Measurements from ENCODE around the gene HLA-DOB.
"Not testable (repeated sequence)": the region's sequence is repeated elsewhere in the genome, so short reads cannot be mapped to it uniquely, and the experiment has no call there.

The HLA-DOB gene

GRCh38 chr6:32792901-32793435, 23.8 kb downstream of the HLA-DOB start:
- H3K27ac ChIP-seq = no peak overlapping the region
- no peak for TF ChIP-seq CTCF (conservative IDR thresholded peaks at IDR 0.05)

GRCh38 chr6:32790306-32790705, 26.5 kb downstream of the HLA-DOB start:
- no peak for TF ChIP-seq CTCF (conservative IDR thresholded peaks at IDR 0.05)
- H3K27ac ChIP-seq = no peak overlapping the region

- peak overlapping the region; percentile 24; the same call in 1 of the 2 replicates for H3K27ac ChIP-seq
- peak; percentile 73 for TF ChIP-seq CTCF (conservative IDR thresholded peaks at IDR 0.05)
These were observed 30.8 kb downstream of the HLA-DOB start for GRCh38 chr6:32785781-32786533.

GRCh38 chr6:32782923-32783322, 33.9 kb downstream of the HLA-DOB start:
- not testable (repeated sequence) for H3K27ac ChIP-seq

GRCh38 chr6:32779036-32779435, 37.8 kb downstream of the HLA-DOB start:
- H3K27ac ChIP-seq = no peak overlapping the region
- TF ChIP-seq CTCF (conservative IDR thresholded peaks at IDR 0.05) = no peak

GRCh38 chr6:32775071-32775470, 41.7 kb downstream of the HLA-DOB start:
- TF ChIP-seq CTCF (conservative IDR thresholded peaks at IDR 0.05) = no peak
- no peak overlapping the region for H3K27ac ChIP-seq

GRCh38 chr6:32774426-32774825, 42.4 kb downstream of the HLA-DOB start:
- no peak overlapping the region for H3K27ac ChIP-seq
- no peak for TF ChIP-seq CTCF (conservative IDR thresholded peaks at IDR 0.05)

GRCh38 chr6:32772656-32773055, 44.1 kb downstream of the HLA-DOB start:
- TF ChIP-seq CTCF (conservative IDR thresholded peaks at IDR 0.05) = no peak

More at GRCh38 chr6:32772656-32773055, 44.1 kb downstream of the HLA-DOB start:
- H3K27ac ChIP-seq = no peak overlapping the region
